Right lobe of liver (tissue), 4 donors: Measurements from ENCODE around the gene KANSL1.

Experiments used
- CTCF ChIP-seq, 4 donors: fragments of 200-600 bp in 3 of 4; fragments of 450-650 bp in 1 of 4; IDR thresholded peaks; one replicate each; pipeline versions ENCODE4 v1.5.1 to v1.8.0; 2016 to 2022; ENCODE audit warnings: antibody characterized with exemption in 4 of 4, mild to moderate bottlenecking in 2 of 4
- POLR2A ChIP-seq: fragments of 450-650 bp; IDR thresholded peaks from one replicate; pipeline ENCODE4 v1.6.1; 2017; ENCODE audit warnings: antibody characterized with exemption, mild to moderate bottlenecking
- donor health status: DM: no; HTN: no; CAD: no.
- donor health status: DM: no; HTN: no; CAD: no.
- donor health status: DM: no; HTN: yes; CAD: no.

- no peak for TF ChIP-seq CTCF (IDR thresholded peaks at IDR 0.05)
- no peak for TF ChIP-seq POLR2A
Measured at GRCh38 chr17:46198233-46198632, 5.0 kb upstream of the KANSL1 start.
